GM12801 (cell line): ENCODE results near the gene GSC.

Source experiments
- TF ChIP-seq, protein P1 (sequence below): IDR thresholded peaks from one replicate; pipeline ENCODE4 v1.5.1; 2011; ENCODE audit warnings: control low read depth; ENCODE audit not compliant: insufficient read length; ENCODE audit errors: extremely low read depth

Gene GSC

DNA sequence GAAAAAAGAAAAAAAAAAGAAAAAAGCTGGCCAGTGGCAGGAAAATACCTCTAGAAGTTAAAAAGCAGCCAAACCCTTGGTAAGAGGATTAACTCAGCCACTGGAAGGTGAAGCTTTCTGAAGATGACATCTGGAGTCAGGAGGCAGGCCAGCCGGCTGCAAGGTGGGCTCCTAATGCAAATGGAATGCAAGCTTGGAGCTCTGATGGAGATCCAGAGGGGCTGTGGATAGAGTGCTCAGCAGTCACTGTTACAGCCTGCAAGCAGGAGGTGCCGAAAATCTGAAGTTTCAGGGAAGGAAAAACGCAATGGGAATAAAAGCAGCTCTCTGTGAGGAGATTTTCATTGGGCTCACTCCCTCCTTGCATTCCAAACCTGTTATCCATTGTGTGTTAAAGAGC lies 41.0 kb downstream of the GSC start:
- TF ChIP-seq, protein P1, sequence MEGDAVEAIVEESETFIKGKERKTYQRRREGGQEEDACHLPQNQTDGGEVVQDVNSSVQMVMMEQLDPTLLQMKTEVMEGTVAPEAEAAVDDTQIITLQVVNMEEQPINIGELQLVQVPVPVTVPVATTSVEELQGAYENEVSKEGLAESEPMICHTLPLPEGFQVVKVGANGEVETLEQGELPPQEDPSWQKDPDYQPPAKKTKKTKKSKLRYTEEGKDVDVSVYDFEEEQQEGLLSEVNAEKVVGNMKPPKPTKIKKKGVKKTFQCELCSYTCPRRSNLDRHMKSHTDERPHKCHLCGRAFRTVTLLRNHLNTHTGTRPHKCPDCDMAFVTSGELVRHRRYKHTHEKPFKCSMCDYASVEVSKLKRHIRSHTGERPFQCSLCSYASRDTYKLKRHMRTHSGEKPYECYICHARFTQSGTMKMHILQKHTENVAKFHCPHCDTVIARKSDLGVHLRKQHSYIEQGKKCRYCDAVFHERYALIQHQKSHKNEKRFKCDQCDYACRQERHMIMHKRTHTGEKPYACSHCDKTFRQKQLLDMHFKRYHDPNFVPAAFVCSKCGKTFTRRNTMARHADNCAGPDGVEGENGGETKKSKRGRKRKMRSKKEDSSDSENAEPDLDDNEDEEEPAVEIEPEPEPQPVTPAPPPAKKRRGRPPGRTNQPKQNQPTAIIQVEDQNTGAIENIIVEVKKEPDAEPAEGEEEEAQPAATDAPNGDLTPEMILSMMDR: no peak

DNA sequence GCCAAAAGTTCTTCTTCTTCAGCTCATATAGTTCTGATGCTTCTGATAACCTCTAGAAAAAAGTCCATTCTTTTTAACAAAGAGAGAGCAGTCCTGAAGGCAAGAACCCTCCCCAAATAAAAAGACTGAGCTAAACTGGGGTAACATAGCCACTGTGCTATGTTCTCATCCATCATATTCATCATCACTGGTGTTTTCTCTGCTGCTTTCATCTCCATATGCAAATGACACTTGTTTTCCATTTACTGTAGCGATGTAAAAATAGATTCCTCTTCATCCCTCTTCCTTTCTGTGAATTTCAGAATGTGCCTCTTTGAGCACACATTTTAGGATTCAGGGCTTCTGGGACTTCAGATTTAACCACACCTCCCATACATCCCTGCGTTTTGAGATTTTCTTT lies 44.9 kb downstream of the GSC start:
- TF ChIP-seq, protein P1: no peak

DNA sequence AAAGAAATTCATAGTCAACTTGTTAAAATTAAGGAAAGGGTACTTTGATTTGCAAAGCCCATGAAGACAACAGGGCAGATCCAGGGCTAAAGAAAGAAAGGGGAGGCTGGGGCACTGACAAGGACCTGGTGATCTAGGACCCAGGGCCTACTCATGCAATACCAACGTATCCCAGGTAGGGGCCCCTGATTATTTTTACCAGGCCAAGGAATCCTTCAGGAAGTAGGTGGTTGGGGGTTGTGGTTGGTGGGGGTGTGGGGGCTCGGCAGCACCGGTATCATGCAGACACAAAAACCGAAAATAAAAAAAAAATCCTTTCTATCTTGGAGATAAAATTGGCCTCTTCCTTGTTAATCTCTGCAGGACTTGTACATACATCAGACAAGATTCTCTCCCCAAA lies 47.5 kb downstream of the GSC start:
- TF ChIP-seq, protein P1: no peak
